HEK293 (cell line): ENCODE data around the gene NABP2.

Experiments
- CTCF ChIA-PET: fragments of 350-600 bp; formaldehyde crosslinking; extraction: SDS; loops from one replicate; lab custom pipeline; 2021; ENCODE audit warnings: antibody characterized with exemption; lab: Yijun Ruan, JAX
- POLR2A ChIA-PET: fragments of 300-600 bp; formaldehyde crosslinking; extraction: SDS; loops from one replicate; lab custom pipeline; 2020; ENCODE audit warnings: antibody characterized with exemption, inconsistent platforms; lab: Yijun Ruan, JAX
- H3K27ac ChIP-seq: fragments of 200-500 bp; sonication (Bioruptor generic); 2 replicates; pipeline ENCODE4 v1.5.1; 2014; ENCODE audit warnings: low read depth, low read length, control low read depth, inconsistent platforms; ENCODE audit errors: extremely low read depth
- H3K36me3 ChIP-seq, 2 experiments: fragments of 200-500 bp in 1 of 2; sonication (Bioruptor generic) in 1 of 2; 1 replicate in 1 of 2; 2 replicates in 1 of 2; pipeline ENCODE4 v1.5.1; 2014 to 2017; ENCODE audit warnings: inconsistent platforms in 2 of 2, low read length in 2 of 2; ENCODE audit not compliant: control insufficient read depth in 2 of 2, insufficient read depth in 1 of 2
- H3K4me1 ChIP-seq: fragments of 200-500 bp; sonication (Bioruptor generic); 2 replicates; pipeline ENCODE4 v1.5.1; 2014; ENCODE audit warnings: mild to moderate bottlenecking, low read length, inconsistent platforms; ENCODE audit not compliant: control insufficient read depth, insufficient read depth
- H3K4me3 ChIP-seq: 2 replicates; pipeline ENCODE4 v1.5.1; 2011; ENCODE audit warnings: low read depth, mild to moderate bottlenecking, control low read depth, low read length, moderate library complexity
- H3K9me3 ChIP-seq: fragments of 200-500 bp; sonication (Bioruptor generic); 2 replicates; pipeline ENCODE4 v1.5.1; 2014; ENCODE audit warnings: low read depth, low read length, inconsistent platforms; ENCODE audit not compliant: control insufficient read depth, insufficient read depth
- EGR2 ChIP-seq: fragments of 450-650 bp; formaldehyde crosslinking; IDR thresholded peaks from 2 replicates; pipeline ENCODE4 v1.5.1; 2016; ENCODE audit warnings: low read depth, missing biosample characterization, missing genetic modification characterization
- IKZF3 ChIP-seq: fragments of 450-650 bp; IDR thresholded peaks from 2 replicates; pipeline ENCODE4 v1.5.0; 2018; ENCODE audit warnings: missing biosample characterization, mild to moderate bottlenecking, missing genetic modification characterization, moderate library complexity
- PRDM1 ChIP-seq: fragments of 450-650 bp; formaldehyde crosslinking; IDR thresholded peaks from 2 replicates; pipeline ENCODE4; 2016; ENCODE audit warnings: missing biosample characterization, missing genetic modification characterization
- SCRT2 ChIP-seq: fragments of 450-650 bp; formaldehyde crosslinking; IDR thresholded peaks from 2 replicates; pipeline ENCODE4 v1.5.1; 2016; ENCODE audit warnings: missing biosample characterization, missing genetic modification characterization
- SP3 ChIP-seq: fragments of 450-650 bp; formaldehyde crosslinking; IDR thresholded peaks from 2 replicates; pipeline ENCODE4 v1.5.1; 2016; ENCODE audit warnings: missing biosample characterization, missing genetic modification characterization
- WT1 ChIP-seq: fragments of 450-650 bp; formaldehyde crosslinking; IDR thresholded peaks from 2 replicates; pipeline ENCODE4 v1.5.1; 2016; ENCODE audit warnings: missing biosample characterization, missing genetic modification characterization
- ZFHX2 ChIP-seq: fragments of 450-650 bp; formaldehyde crosslinking; conservative IDR thresholded peaks from 2 replicates; pipeline ENCODE4 v1.5.1; 2016; ENCODE audit warnings: missing biosample characterization, missing genetic modification characterization
- ZNF112 ChIP-seq: fragments of 450-650 bp; formaldehyde crosslinking; IDR thresholded peaks from 2 replicates; pipeline ENCODE4 v1.5.0; 2017; ENCODE audit warnings: missing biosample characterization, missing genetic modification characterization
- ZNF132 ChIP-seq: fragments of 450-650 bp; formaldehyde crosslinking; IDR thresholded peaks from 2 replicates; pipeline ENCODE4 v1.5.1; 2017; ENCODE audit warnings: missing biosample characterization, missing genetic modification characterization, borderline replicate concordance
- ZNF155 ChIP-seq: fragments of 450-650 bp; formaldehyde crosslinking; IDR thresholded peaks from 2 replicates; pipeline ENCODE4 v1.5.1; 2016; ENCODE audit warnings: missing biosample characterization, missing genetic modification characterization
- ZNF2 ChIP-seq: fragments of 450-650 bp; formaldehyde crosslinking; IDR thresholded peaks from 2 replicates; pipeline ENCODE4 v1.5.1; 2016; ENCODE audit warnings: missing biosample characterization, missing genetic modification characterization
- ZNF24 ChIP-seq: fragments of 450-650 bp; formaldehyde crosslinking; IDR thresholded peaks from 2 replicates; pipeline ENCODE4 v1.5.1; 2016; ENCODE audit warnings: missing biosample characterization, missing genetic modification characterization
- ZNF48 ChIP-seq: fragments of 450-650 bp; formaldehyde crosslinking; IDR thresholded peaks from 2 replicates; pipeline ENCODE4 v1.5.1; 2016; ENCODE audit warnings: missing biosample characterization, missing genetic modification characterization
- ZNF544 ChIP-seq: fragments of 450-650 bp; formaldehyde crosslinking; IDR thresholded peaks from 2 replicates; pipeline ENCODE4 v1.5.0; 2017; ENCODE audit warnings: missing biosample characterization, missing genetic modification characterization
- ZNF600 ChIP-seq: fragments of 450-650 bp; formaldehyde crosslinking; IDR thresholded peaks from 2 replicates; pipeline ENCODE4 v1.5.1; 2016; ENCODE audit warnings: missing biosample characterization, missing genetic modification characterization
- ZNF654 ChIP-seq: fragments of 450-650 bp; formaldehyde crosslinking; IDR thresholded peaks from 2 replicates; pipeline ENCODE4 v1.5.1; 2016; ENCODE audit warnings: low read depth, missing biosample characterization, missing genetic modification characterization
- ZNF670 ChIP-seq: fragments of 450-650 bp; formaldehyde crosslinking; IDR thresholded peaks from 2 replicates; pipeline ENCODE4 v1.5.1; 2016; ENCODE audit warnings: missing biosample characterization, missing genetic modification characterization, low read depth
- ZNF76 ChIP-seq: fragments of 450-650 bp; formaldehyde crosslinking; IDR thresholded peaks from 2 replicates; pipeline ENCODE4; 2016; ENCODE audit warnings: low read depth, missing biosample characterization, missing genetic modification characterization, borderline replicate concordance
- ZNF843 ChIP-seq: fragments of 450-650 bp; formaldehyde crosslinking; IDR thresholded peaks from 2 replicates; pipeline ENCODE4 v1.5.1; 2016; ENCODE audit warnings: missing biosample characterization, missing genetic modification characterization
- TF ChIP-seq, protein P1 (sequence below): fragments of 450-650 bp; formaldehyde crosslinking; IDR thresholded peaks from 2 replicates; pipeline ENCODE4 v1.5.1; 2016; ENCODE audit warnings: missing biosample characterization, missing genetic modification characterization
- TF ChIP-seq, protein P2 (sequence below): fragments of 450-650 bp; formaldehyde crosslinking; IDR thresholded peaks from 2 replicates; pipeline ENCODE4 v1.5.1; 2017; ENCODE audit warnings: missing biosample characterization, mild to moderate bottlenecking, missing genetic modification characterization, moderate library complexity
- TF ChIP-seq, protein P3 (sequence below): fragments of 450-650 bp; formaldehyde crosslinking; IDR thresholded peaks from 2 replicates; pipeline ENCODE4 v1.5.1; 2016; ENCODE audit warnings: missing biosample characterization, missing genetic modification characterization
- TF ChIP-seq, protein P4 (sequence below): fragments of 450-650 bp; formaldehyde crosslinking; IDR thresholded peaks from 2 replicates; pipeline ENCODE4 v1.5.1; 2017; ENCODE audit warnings: missing biosample characterization, missing genetic modification characterization

Gene NABP2

DNA sequence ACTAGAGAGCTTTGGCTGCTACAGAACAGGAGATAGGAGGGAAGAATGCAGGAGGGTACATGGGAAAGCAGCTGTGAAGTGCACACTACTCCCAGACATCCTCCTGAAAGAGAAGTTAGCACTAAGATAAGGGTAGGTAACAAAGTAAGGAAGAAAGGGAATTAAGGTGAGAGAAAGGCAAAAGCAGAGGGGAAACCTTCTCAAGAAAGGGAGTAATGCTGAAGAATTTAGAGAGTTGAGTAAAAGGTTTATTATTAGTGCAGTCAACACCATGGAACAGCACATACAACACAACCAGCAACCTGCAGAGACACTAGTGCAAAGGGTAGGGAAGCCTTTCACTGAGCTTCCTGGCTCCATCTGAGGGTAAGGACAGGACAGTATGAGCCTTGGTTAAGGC lies 19.9 kb upstream of the NABP2 start:
- CTCF ChIA-PET: interaction anchor here (0.7 to 6.0 kb wide), 6 partner anchors 14 to 264 kb away, joined by 3 to 73 read pairs (median 4); partner anchors contain the start of genes RNF41, SMARCC2 and SPRYD4
- Histone ChIP-seq H3K36me3 (peaks cover 12 to 42% of the 10 kb centered on the region in 2 experiments), H3K27ac (no peak overlapping the region), H3K9me3 (no peaks in the 10 kb centered on the region), H3K4me1 (no peaks in the 10 kb centered on the region), H3K4me3 (no peak overlapping the region)
- POLR2A ChIA-PET: interaction anchor here (1.6 to 4.6 kb wide), 3 partner anchors 17 to 111 kb away, joined by 4 to 47 read pairs (median 4); partner anchors contain the start of genes CNPY2, PA2G4 and RNF41
- no peak for TF ChIP-seq SP3
- no peak for TF ChIP-seq ZNF76 (tag by site-specific recombination)
- no peak for TF ChIP-seq ZNF48 (tag by site-specific recombination)
- TF ChIP-seq ZNF843 (tag by site-specific recombination): no peak
- TF ChIP-seq PRDM1 (tag by site-specific recombination): peak; percentile 92

DNA sequence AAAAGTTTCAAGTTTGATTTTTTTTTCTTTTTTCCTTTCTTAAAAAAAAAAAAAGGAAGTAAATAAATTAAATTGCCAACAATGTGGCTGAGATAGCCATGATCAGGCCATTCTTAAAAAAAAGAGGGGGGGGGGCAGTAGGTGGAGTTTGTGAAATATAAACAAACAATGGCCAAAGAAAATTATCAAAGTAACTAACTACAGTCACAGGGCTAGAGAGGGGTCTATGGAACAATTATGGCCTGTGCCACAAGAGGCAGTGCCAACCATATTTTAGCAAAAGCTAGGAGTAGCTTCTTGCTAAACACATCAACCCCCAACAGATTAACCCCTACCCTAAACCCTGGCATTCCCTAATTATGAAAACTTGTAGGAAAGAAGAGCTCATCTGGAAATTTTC lies 18.7 kb upstream of the NABP2 start:
- POLR2A ChIA-PET: interaction anchor here (1.0 to 4.6 kb wide), 3 partner anchors 16 to 102 kb away, joined by 3 to 47 read pairs (median 4); partner anchors contain the start of genes PA2G4, RNF41 and ZC3H10
- CTCF ChIA-PET: interaction anchor here (0.7 to 6.0 kb wide), 10 partner anchors 8 to 60 kb away, joined by 3 to 73 read pairs (median 7); partner anchors contain the start of genes RNF41 and SMARCC2
- H3K9me3 ChIP-seq: no peaks in the 10 kb centered on the region
- peaks cover 12 to 52% of the 10 kb centered on the region in 2 experiments for H3K36me3 ChIP-seq
- no peak for TF ChIP-seq EGR2
- no peak for TF ChIP-seq ZNF24 (tag by site-specific recombination)
- no peak for TF ChIP-seq ZNF600
- no peak for TF ChIP-seq IKZF3 (tag by site-specific recombination)
- TF ChIP-seq, protein P1, sequence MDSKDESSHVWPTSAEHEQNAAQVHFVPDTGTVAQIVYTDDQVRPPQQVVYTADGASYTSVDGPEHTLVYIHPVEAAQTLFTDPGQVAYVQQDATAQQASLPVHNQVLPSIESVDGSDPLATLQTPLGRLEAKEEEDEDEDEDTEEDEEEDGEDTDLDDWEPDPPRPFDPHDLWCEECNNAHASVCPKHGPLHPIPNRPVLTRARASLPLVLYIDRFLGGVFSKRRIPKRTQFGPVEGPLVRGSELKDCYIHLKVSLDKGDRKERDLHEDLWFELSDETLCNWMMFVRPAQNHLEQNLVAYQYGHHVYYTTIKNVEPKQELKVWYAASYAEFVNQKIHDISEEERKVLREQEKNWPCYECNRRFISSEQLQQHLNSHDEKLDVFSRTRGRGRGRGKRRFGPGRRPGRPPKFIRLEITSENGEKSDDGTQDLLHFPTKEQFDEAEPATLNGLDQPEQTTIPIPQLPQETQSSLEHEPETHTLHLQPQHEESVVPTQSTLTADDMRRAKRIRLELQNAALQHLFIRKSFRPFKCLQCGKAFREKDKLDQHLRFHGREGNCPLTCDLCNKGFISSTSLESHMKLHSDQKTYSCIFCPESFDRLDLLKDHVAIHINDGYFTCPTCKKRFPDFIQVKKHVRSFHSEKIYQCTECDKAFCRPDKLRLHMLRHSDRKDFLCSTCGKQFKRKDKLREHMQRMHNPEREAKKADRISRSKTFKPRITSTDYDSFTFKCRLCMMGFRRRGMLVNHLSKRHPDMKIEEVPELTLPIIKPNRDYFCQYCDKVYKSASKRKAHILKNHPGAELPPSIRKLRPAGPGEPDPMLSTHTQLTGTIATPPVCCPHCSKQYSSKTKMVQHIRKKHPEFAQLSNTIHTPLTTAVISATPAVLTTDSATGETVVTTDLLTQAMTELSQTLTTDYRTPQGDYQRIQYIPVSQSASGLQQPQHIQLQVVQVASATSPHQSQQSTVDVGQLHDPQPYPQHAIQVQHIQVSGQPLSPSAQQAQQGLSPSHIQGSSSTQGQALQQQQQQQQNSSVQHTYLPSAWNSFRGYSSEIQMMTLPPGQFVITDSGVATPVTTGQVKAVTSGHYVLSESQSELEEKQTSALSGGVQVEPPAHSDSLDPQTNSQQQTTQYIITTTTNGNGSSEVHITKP: peak; percentile 52; the same call in 1 of the 2 replicates
- TF ChIP-seq ZNF112 (tag by site-specific recombination): no peak
- TF ChIP-seq ZNF670 (tag by site-specific recombination): no peak
- no peak for TF ChIP-seq ZNF132 (tag by site-specific recombination)
- TF ChIP-seq ZNF544 (tag by site-specific recombination): no peak
- H3K27ac ChIP-seq: no peak overlapping the region
- no peak overlapping the region for H3K4me3 ChIP-seq
- no peaks in the 10 kb centered on the region for H3K4me1 ChIP-seq

DNA sequence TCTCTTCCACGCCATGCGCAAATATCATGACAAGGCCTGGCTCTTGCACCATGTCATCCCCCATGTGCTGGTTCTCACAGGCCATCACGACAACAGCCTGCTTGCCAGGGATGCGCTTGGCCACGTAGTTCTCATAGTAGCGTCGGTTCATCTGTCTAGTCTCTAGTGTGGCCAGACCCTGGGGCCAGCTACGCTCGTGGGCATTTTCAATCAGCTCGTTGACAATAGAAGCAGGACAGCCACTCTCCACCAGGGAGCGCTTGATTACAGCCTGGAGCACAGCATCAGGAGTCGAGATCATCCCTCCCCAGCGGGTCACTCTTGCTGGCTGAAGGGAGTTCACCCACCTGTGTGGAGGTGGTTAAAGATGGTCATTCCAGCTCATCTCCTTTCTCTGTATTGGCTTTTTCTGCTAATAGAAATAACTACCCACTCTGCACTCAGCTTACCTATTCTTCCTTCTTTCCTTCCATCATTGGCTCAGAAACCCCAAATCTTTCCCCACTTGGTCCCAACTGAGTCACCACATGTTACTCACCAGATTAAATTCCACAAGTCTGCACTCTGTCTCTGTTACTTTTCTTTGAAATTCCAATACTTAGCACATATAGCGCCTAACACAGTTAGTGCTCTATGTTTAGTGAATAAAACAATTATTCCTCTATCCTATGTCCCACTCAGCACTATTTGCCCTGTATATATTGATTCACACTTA lies 17.5 kb upstream of the NABP2 start:
- H3K36me3 ChIP-seq: peaks cover 24 to 61% of the 10 kb centered on the region in 2 experiments
- CTCF ChIA-PET: interaction anchor here (0.6 to 6.0 kb wide), 22 partner anchors 10 to 781 kb away, joined by 3 to 73 read pairs (median 4); partner anchors contain the start of genes ANKRD52, COQ10A, RNF41 and SMARCC2
- POLR2A ChIA-PET: interaction anchor here (1.0 to 4.6 kb wide), 3 partner anchors 15 to 16 kb away, joined by 4 to 47 read pairs (median 5); partner anchors contain the start of gene RNF41
- TF ChIP-seq ZNF155 (no peak), ZNF654 (peak; percentile 44), SCRT2 (peak; percentile 68), ZNF2 (tag by site-specific recombination) (peak; percentile 92), WT1 (no peak), ZFHX2 (0 out of 2 replicates have a peak, but pooled peaks have one; percentile 6)
- TF ChIP-seq, protein P2, sequence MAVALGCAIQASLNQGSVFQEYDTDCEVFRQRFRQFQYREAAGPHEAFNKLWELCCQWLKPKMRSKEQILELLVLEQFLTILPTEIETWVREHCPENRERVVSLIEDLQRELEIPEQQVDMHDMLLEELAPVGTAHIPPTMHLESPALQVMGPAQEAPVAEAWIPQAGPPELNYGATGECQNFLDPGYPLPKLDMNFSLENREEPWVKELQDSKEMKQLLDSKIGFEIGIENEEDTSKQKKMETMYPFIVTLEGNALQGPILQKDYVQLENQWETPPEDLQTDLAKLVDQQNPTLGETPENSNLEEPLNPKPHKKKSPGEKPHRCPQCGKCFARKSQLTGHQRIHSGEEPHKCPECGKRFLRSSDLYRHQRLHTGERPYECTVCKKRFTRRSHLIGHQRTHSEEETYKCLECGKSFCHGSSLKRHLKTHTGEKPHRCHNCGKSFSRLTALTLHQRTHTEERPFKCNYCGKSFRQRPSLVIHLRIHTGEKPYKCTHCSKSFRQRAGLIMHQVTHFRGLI: no peak
- TF ChIP-seq, protein P3, sequence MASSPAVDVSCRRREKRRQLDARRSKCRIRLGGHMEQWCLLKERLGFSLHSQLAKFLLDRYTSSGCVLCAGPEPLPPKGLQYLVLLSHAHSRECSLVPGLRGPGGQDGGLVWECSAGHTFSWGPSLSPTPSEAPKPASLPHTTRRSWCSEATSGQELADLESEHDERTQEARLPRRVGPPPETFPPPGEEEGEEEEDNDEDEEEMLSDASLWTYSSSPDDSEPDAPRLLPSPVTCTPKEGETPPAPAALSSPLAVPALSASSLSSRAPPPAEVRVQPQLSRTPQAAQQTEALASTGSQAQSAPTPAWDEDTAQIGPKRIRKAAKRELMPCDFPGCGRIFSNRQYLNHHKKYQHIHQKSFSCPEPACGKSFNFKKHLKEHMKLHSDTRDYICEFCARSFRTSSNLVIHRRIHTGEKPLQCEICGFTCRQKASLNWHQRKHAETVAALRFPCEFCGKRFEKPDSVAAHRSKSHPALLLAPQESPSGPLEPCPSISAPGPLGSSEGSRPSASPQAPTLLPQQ (tag by site-specific recombination): no peak
- TF ChIP-seq, protein P4, sequence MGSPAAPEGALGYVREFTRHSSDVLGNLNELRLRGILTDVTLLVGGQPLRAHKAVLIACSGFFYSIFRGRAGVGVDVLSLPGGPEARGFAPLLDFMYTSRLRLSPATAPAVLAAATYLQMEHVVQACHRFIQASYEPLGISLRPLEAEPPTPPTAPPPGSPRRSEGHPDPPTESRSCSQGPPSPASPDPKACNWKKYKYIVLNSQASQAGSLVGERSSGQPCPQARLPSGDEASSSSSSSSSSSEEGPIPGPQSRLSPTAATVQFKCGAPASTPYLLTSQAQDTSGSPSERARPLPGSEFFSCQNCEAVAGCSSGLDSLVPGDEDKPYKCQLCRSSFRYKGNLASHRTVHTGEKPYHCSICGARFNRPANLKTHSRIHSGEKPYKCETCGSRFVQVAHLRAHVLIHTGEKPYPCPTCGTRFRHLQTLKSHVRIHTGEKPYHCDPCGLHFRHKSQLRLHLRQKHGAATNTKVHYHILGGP (tag by site-specific recombination): no peak

More for the DNA sequence above, 17.5 kb upstream of the NABP2 start:
- H3K27ac ChIP-seq: no peak overlapping the region
- no peaks in the 10 kb centered on the region for H3K9me3 ChIP-seq
- H3K4me1 ChIP-seq: no peaks in the 10 kb centered on the region
- H3K4me3 ChIP-seq: no peak overlapping the region
